Glomerular visceral epithelial cell (primary cell): Measurements from ENCODE around the gene PTPN22.

Experiments
- DNase-seq: peaks from one replicate; pipeline ENCODE4 v3.0.0-alpha.2; 2016; ENCODE audit errors: extremely low spot score

Gene PTPN22

GRCh38 chr1:113871597-113872113 lies at the start of gene PTPN22:
Gene PTPN22 (minus strand): TSS chr1:113871712.
- DNase-seq: peak; percentile 85

- no peak for DNase-seq
These were observed 46.7 kb upstream of the PTPN22 start for GRCh38 chr1:113918243-113918642.

GRCh38 chr1:113917400-113918082 lies 46.0 kb upstream of the PTPN22 start:
- peak; percentile 13 for DNase-seq

- DNase-seq: no peak
These were observed 45.5 kb upstream of the PTPN22 start for GRCh38 chr1:113916974-113917373.

GRCh38 chr1:113913887-113914664 lies 42.6 kb upstream of the PTPN22 start:
- DNase-seq: no peak

- no peak for DNase-seq
These were observed 41.8 kb upstream of the PTPN22 start for GRCh38 chr1:113913312-113913668.

- peak; percentile 75 for DNase-seq
These were observed 41.2 kb upstream of the PTPN22 start for GRCh38 chr1:113912594-113913311.

- DNase-seq: no peak
These were observed 33.9 kb upstream of the PTPN22 start for GRCh38 chr1:113905435-113905861.

- DNase-seq: peak; percentile 100
These were observed 33.3 kb upstream of the PTPN22 start, which contains the start of the genes AP4B1 and DCLRE1B for GRCh38 chr1:113904674-113905434. Gene AP4B1 (minus strand): TSS chr1:113904799. CDS start chr1:113904717, 82 bp downstream. Gene DCLRE1B (plus strand): TSS chr1:113905326. CDS start chr1:113905587, 261 bp downstream.

GRCh38 chr1:113904293-113904673 lies 32.8 kb upstream of the PTPN22 start:
- DNase-seq: no peak

- peak; percentile 17 for DNase-seq
These were observed 32.2 kb upstream of the PTPN22 start for GRCh38 chr1:113903501-113904292.

GRCh38 chr1:113901191-113901590 lies 29.7 kb upstream of the PTPN22 start:
- no peak for DNase-seq

GRCh38 chr1:113899111-113899510 lies 27.6 kb upstream of the PTPN22 start:
- no peak for DNase-seq

- DNase-seq: no peak
These were observed 26.8 kb upstream of the PTPN22 start for GRCh38 chr1:113898241-113898814.

- DNase-seq: no peak
These were observed 24.4 kb upstream of the PTPN22 start for GRCh38 chr1:113895961-113896360.

GRCh38 chr1:113895098-113895497 lies 23.6 kb upstream of the PTPN22 start:
- DNase-seq: no peak

- no peak for DNase-seq
These were observed 21.8 kb upstream of the PTPN22 start for GRCh38 chr1:113893267-113893666.

GRCh38 chr1:113891631-113892220 lies 20.2 kb upstream of the PTPN22 start:
- no peak for DNase-seq

GRCh38 chr1:113890816-113891215 lies 19.3 kb upstream of the PTPN22 start:
- no peak for DNase-seq
